Endothelial cell of umbilical vein (primary cell): ENCODE results near the gene VIM. TPM values are rescaled to one million over a fixed set of nuclear protein-coding genes. Genes with fewer than 3 reads are reported as not detected.
A peak's percentile ranks its signal among the peaks of the same experiment; 100 is the strongest.

Experiments used
- BruUV-seq: library from RNA; stranded (reverse); fragments of 400-500 nt; replicated peaks from 2 replicates; lab custom pipeline; 2021; lab: Mats Ljungman, UMichigan
- CTCF ChIA-PET: fragments of 300-600, 350-600 bp; sonication (Branson Sonifier 250); formaldehyde crosslinking; loops from one replicate; lab custom pipeline; 2021; ENCODE audit warnings: antibody characterized with exemption, inconsistent platforms; lab: Charles Lee
- POLR2A ChIA-PET: fragments of 300-600, 350-600 bp; sonication (Branson Sonifier 250); formaldehyde crosslinking; loops from one replicate; lab custom pipeline; 2021; ENCODE audit warnings: antibody characterized with exemption, inconsistent platforms; lab: Charles Lee
- DNase-seq: peaks from one replicate; pipeline ENCODE4 v3.0.0-alpha.2; 2011; ENCODE audit warnings: low read depth, low spot score
- FAIRE-seq: peaks from 2 replicates; lab custom pipeline; 2011; peaks lifted over from hg19 to GRCh38; lab: Jason Lieb, UNC
- H2AFZ ChIP-seq: 2 replicates; pipeline ENCODE4 v1.6.0; 2012; ENCODE audit warnings: low read depth, low read length, control low read depth, inconsistent platforms
- H3K27ac ChIP-seq: 2 replicates; pipeline ENCODE4 v1.5.1; 2011; ENCODE audit warnings: low read depth, mild to moderate bottlenecking, control low read depth, low read length, moderate library complexity; ENCODE audit not compliant: insufficient read depth
- H3K27me3 ChIP-seq, 2 experiments: 2 replicates each; pipeline versions ENCODE4 v1.6.0 to v1.6.1; 2011; ENCODE audit warnings: low read length in 2 of 2, mixed read lengths in 1 of 2; ENCODE audit not compliant: control insufficient read depth in 2 of 2, insufficient read depth in 2 of 2
- H3K36me3 ChIP-seq, 2 experiments: 2 replicates in 1 of 2; 3 replicates in 1 of 2; pipeline ENCODE4 v1.5.1; 2011; ENCODE audit warnings: low read length in 2 of 2, mild to moderate bottlenecking in 1 of 2, moderate library complexity in 1 of 2; ENCODE audit not compliant: control insufficient read depth in 2 of 2, insufficient read depth in 2 of 2; ENCODE audit errors: extremely low read depth in 1 of 2
- H3K4me1 ChIP-seq: 3 replicates; pipeline ENCODE4 v1.5.1; 2011; ENCODE audit warnings: mild to moderate bottlenecking, low read length; ENCODE audit not compliant: control insufficient read depth, insufficient read depth; ENCODE audit errors: extremely low read depth
- H3K4me2 ChIP-seq: 2 replicates; pipeline ENCODE4 v1.6.1; 2011; ENCODE audit warnings: low read length, control low read depth, mixed read lengths; ENCODE audit not compliant: insufficient read depth
- H3K4me3 ChIP-seq, 3 experiments: fragments of 200-600 bp in 1 of 3; sonication (generic), shearing (Covaris generic) in 1 of 3; replicated peaks in 1 of 3; 2 replicates each; pipeline ENCODE4 v1.5.1; 2011 to 2016; ENCODE audit warnings: control low read depth in 3 of 3, low read length in 3 of 3, mild to moderate bottlenecking in 2 of 3, inconsistent platforms in 1 of 3, low read depth in 1 of 3, moderate library complexity in 1 of 3; ENCODE audit not compliant: insufficient read depth in 1 of 3
- H3K79me2 ChIP-seq: 2 replicates; pipeline ENCODE4 v1.6.0; 2012; ENCODE audit warnings: low read length, inconsistent platforms; ENCODE audit not compliant: control insufficient read depth, insufficient read depth
- H3K9ac ChIP-seq: replicated peaks from 2 replicates; pipeline ENCODE3; 2011; ENCODE audit warnings: low read length, control low read depth; ENCODE audit not compliant: insufficient read depth; ENCODE audit errors: extremely low read depth
- H3K9me1 ChIP-seq: replicated peaks from 3 replicates; pipeline ENCODE4 v1.6.0; 2011; ENCODE audit warnings: mild to moderate bottlenecking, low read length; ENCODE audit not compliant: control insufficient read depth, insufficient read depth; ENCODE audit errors: extremely low read depth
- H3K9me3 ChIP-seq: replicated peaks from 2 replicates; pipeline ENCODE4 v1.5.1; 2012; ENCODE audit warnings: low read length, inconsistent platforms; ENCODE audit not compliant: control insufficient read depth, insufficient read depth
- H4K20me1 ChIP-seq: replicated peaks from 2 replicates; pipeline ENCODE3; 2011; ENCODE audit warnings: mild to moderate bottlenecking, low read length; ENCODE audit not compliant: control insufficient read depth, insufficient read depth; ENCODE audit errors: extremely low read depth
- EZH2 ChIP-seq: IDR thresholded peaks from 2 replicates; pipeline ENCODE4 v1.6.1; 2012; ENCODE audit warnings: borderline replicate concordance, low read depth, mild to moderate bottlenecking, moderate library complexity, low read length, inconsistent platforms; ENCODE audit not compliant: severe bottlenecking
- FOS ChIP-seq: IDR thresholded peaks from 2 replicates; pipeline ENCODE4 v1.6.1; 2011; ENCODE audit warnings: mild to moderate bottlenecking, low read length, moderate library complexity, borderline replicate concordance; ENCODE audit not compliant: insufficient read depth
- JUN ChIP-seq: IDR thresholded peaks from 2 replicates; pipeline ENCODE4 v1.6.1; 2011; ENCODE audit warnings: borderline replicate concordance, low read depth; ENCODE audit not compliant: insufficient read length, insufficient read depth
- MYC ChIP-seq: IDR thresholded peaks from one replicate; pipeline ENCODE4 v1.6.1; 2011; ENCODE audit warnings: mild to moderate bottlenecking, low read depth, low read length
- POLR2A ChIP-seq: IDR thresholded peaks from 2 replicates; pipeline ENCODE4 v1.6.1; 2012; ENCODE audit warnings: low read depth, mild to moderate bottlenecking, control low read depth, low read length
- POLR2AphosphoS5 ChIP-seq: IDR thresholded peaks from 2 replicates; pipeline ENCODE4 v1.6.1; 2012; ENCODE audit warnings: low read depth, mild to moderate bottlenecking, control low read depth, low read length, moderate library complexity; ENCODE audit not compliant: insufficient read depth
- dilution Hi-C: fragments of 300-500 bp; cut with MboI; formaldehyde crosslinking; loops from one replicate; pipeline ENCODE4 v1.15.0; 2019; ENCODE audit warnings: low sequenced_read_pairs; ENCODE audit not compliant: extremely low pct_ligation_motif_present
- intact Hi-C: fragments of 100-400 bp; cut with micrococcal nuclease; formaldehyde crosslinking; loops from one replicate; pipeline ENCODE4 v1.10.0; 2022
- polyA plus RNA-seq, 4 experiments: library from polyadenylated mRNA; depleted of rRNA in 3 of 4; stranded (reverse) in 3 of 4; unstranded in 1 of 4; fragments of >200 nt; gene quantifications; 2 replicates each; pipeline versions ENCODE4 v1.2.1 to v1.2.3, GENCODE V29; 2011 to 2012; ENCODE audit warnings: missing spikeins in 1 of 4
- total RNA-seq: library from RNA; stranded (reverse); gene quantifications from 2 replicates; pipeline ENCODE4 v1.2.3, GENCODE V29; 2021

Gene VIM
- total and polyA plus RNA-seq, 2 donors (not counting 3 experiments of a cell fraction or from before 2014, with no cell fraction given) = 5,699 to 5,781 TPM

GRCh38 chr10:17229016-17229716 lies 1.1 kb downstream of the VIM start:
- intact Hi-C loops = loop anchor here (1.0 to 2.0 kb wide), 4 partner anchors 114 to 278 kb away; no protein-coding TSS in a partner anchor

GRCh38 chr10:17229717-17229966 lies 1.6 kb downstream of the VIM start:
- FAIRE-seq = no peak
- ChIA-PET CTCF (interaction anchor here (1.1 to 5.8 kb wide), 13 partner anchors 9 to 401 kb away, joined by 3 to 46 read pairs (median 10); partner anchors contain the start of gene TRDMT1), POLR2A (interaction anchor here (0.5 to 3.6 kb wide), 26 partner anchors 8 to 412 kb away, joined by 3 to 33 read pairs (median 4); partner anchors contain the start of genes RSU1 and TRDMT1)
- dilution Hi-C loops = no loop called here
- no peaks in the 10 kb centered on the region for H3K9me3 ChIP-seq
- H3K9ac ChIP-seq = peak overlapping the region; percentile 89
- peaks cover 54% of the 10 kb centered on the region for H3K79me2 ChIP-seq
- H3K4me2 ChIP-seq = no peak overlapping the region
- intact Hi-C loops = loop anchor here (1.0 to 2.0 kb wide), 4 partner anchors 115 to 279 kb away; no protein-coding TSS in a partner anchor
- H3K27me3 ChIP-seq = no peaks in the 10 kb centered on the region
- H3K9me1 ChIP-seq = no peaks in the 10 kb centered on the region
- H4K20me1 ChIP-seq = peaks cover 20% of the 10 kb centered on the region
- no peak for TF ChIP-seq MYC
- no peak for TF ChIP-seq EZH2
- TF ChIP-seq JUN = no peak
- peak overlapping the region; percentile 81 to 99 (median 87) for H3K4me3 ChIP-seq
- no TSS peak for BruUV-seq
- H2AFZ ChIP-seq = no peak overlapping the region
- H3K27ac ChIP-seq = peak overlapping the region; percentile 67
- H3K4me1 ChIP-seq = peaks cover 37% of the 10 kb centered on the region
- peaks cover 11 to 40% of the 10 kb centered on the region in 2 experiments for H3K36me3 ChIP-seq
- no peak for DNase-seq

More at GRCh38 chr10:17229016-17229716, 1.1 kb downstream of the VIM start:
- Histone ChIP-seq H3K4me2 (peak overlapping the region; percentile 57), H3K79me2 (peaks cover 49% of the 10 kb centered on the region), H3K9me1 (no peaks in the 10 kb centered on the region), H3K9me3 (no peaks in the 10 kb centered on the region), H4K20me1 (peaks cover 20% of the 10 kb centered on the region), H3K9ac (peak overlapping the region; percentile 100), H3K27ac (peak overlapping the region; percentile 99), H3K4me1 (peaks cover 32% of the 10 kb centered on the region), H3K36me3 (peaks cover 6 to 36% of the 10 kb centered on the region in 2 experiments), H2AFZ (no peak overlapping the region), H3K4me3 (peak overlapping the region; percentile 81 to 99 (median 87)), H3K27me3 (no peaks in the 10 kb centered on the region)
- TF ChIP-seq POLR2A (peak; percentile 98), POLR2AphosphoS5 (peak; percentile 99), FOS (no peak), MYC (no peak)
- dilution Hi-C loops = no loop called here
- FAIRE-seq (peak; percentile 82), DNase-seq (peak; percentile 90)
- BruUV-seq = TSS peak; percentile 55
- ChIA-PET POLR2A (interaction anchor here (0.5 to 3.6 kb wide), 30 partner anchors 9 to 412 kb away, joined by 3 to 33 read pairs (median 4); partner anchors contain the start of genes RSU1 and TRDMT1), CTCF (interaction anchor here (0.8 to 5.8 kb wide), 19 partner anchors 8 to 376 kb away, joined by 3 to 46 read pairs (median 5); partner anchors contain the start of gene TRDMT1)
